Transverse colon (tissue), 4 donors: Measurements from ENCODE around the gene FAN1. TPM values are rescaled to one million over a fixed set of nuclear protein-coding genes. Genes with fewer than 3 reads are reported as not detected.

Experiments
- DNase-seq: peaks from one replicate; pipeline ENCODE4 v3.0.0-alpha.2; 2019
- H3K27ac ChIP-seq, 4 donors: fragments of 200-600 bp; sonication (generic); 2 replicates each; pipeline ENCODE4 v1.5.1; 2016 to 2018; ENCODE audit warnings: inconsistent platforms in 4 of 4
- H3K27me3 ChIP-seq: fragments of 200-600 bp; sonication (generic); 2 replicates; pipeline ENCODE4 v1.5.1; 2017; ENCODE audit warnings: inconsistent platforms
- H3K36me3 ChIP-seq, 4 donors: fragments of 200-600 bp; sonication (generic); 2 replicates each; pipeline ENCODE4 v1.5.1; 2017 to 2019; ENCODE audit warnings: inconsistent platforms in 4 of 4
- H3K4me1 ChIP-seq, 4 donors: fragments of 200-600 bp; sonication (generic); 2 replicates each; pipeline ENCODE4 v1.5.1; 2017 to 2020; ENCODE audit warnings: inconsistent platforms in 4 of 4
- H3K4me3 ChIP-seq, 4 donors: fragments of 200-600 bp; sonication (generic); 1 replicate in 1 of 4; 2 replicates in 3 of 4; pipeline versions ENCODE4 v1.5.1 to v1.6.1; 2017 to 2019; ENCODE audit warnings: inconsistent platforms in 4 of 4
- H3K9me3 ChIP-seq, 2 donors: fragments of 200-600 bp; sonication (generic); 2 replicates each; pipeline ENCODE4 v1.5.1; 2017 to 2019; ENCODE audit warnings: inconsistent platforms in 2 of 2
- EP300 ChIP-seq: sonication (generic); formaldehyde crosslinking; IDR thresholded peaks from one replicate; pipeline ENCODE4 v1.6.1; 2017; ENCODE audit warnings: antibody characterized with exemption, low read depth
- POLR2A ChIP-seq: fragments of 450-650 bp; IDR thresholded peaks from one replicate; pipeline ENCODE4 v1.6.1; 2016; ENCODE audit warnings: antibody characterized with exemption, mild to moderate bottlenecking, moderate library complexity
- POLR2AphosphoS5 ChIP-seq, 3 donors: sonication (generic); formaldehyde crosslinking; IDR thresholded peaks; one replicate each; pipeline ENCODE4 v1.6.1; 2016; ENCODE audit warnings: antibody characterized with exemption in 3 of 3
- WGBS, 2 donors: methylation state at CpG; one replicate each; pipeline ENCODE4 v1.1.5; 2018; ENCODE audit warnings: low coverage in 1 of 2; 5-methylcytosine and 5-hydroxymethylcytosine counted together
- in situ Hi-C, 4 donors: fragments of 200-750 bp; cut with MboI; loops; one replicate each; pipeline versions ENCODE4 v1.15.0 to v1.15.1; 2017; ENCODE audit warnings: low sequenced_read_pairs in 3 of 4, low pct_ligation_motif_present in 1 of 4, low pct_unique_long_range_greater_than_20kb in 1 of 4
- intact Hi-C: fragments of 100-400 bp; cut with DNase I; formaldehyde crosslinking; loops from one replicate; pipeline ENCODE4 v1.15.1; 2023; ENCODE audit warnings: low total_unique reads
- total RNA-seq, 4 donors: library from RNA; depleted of rRNA; stranded (reverse); fragments of >200 nt; gene quantifications; one replicate each; pipeline ENCODE4 v1.1.0, GENCODE V29; 2016
- TF ChIP-seq, protein P1 (sequence below), 5 experiments: fragments of 200-600 bp in 3 of 5; fragments of 450-650 bp in 2 of 5; sonication (generic) in 3 of 5; IDR thresholded peaks; 1 replicate in 2 of 5; 2 replicates in 3 of 5; pipeline ENCODE4 v1.5.1; 2016 to 2017; ENCODE audit warnings: antibody characterized with exemption in 5 of 5, inconsistent platforms in 3 of 5, mild to moderate bottlenecking in 2 of 5, moderate library complexity in 1 of 5

Gene FAN1
- total RNA-seq, 4 donors from 2014 or later = 8.6 to 34.8 (median 16.9) TPM

DNA sequence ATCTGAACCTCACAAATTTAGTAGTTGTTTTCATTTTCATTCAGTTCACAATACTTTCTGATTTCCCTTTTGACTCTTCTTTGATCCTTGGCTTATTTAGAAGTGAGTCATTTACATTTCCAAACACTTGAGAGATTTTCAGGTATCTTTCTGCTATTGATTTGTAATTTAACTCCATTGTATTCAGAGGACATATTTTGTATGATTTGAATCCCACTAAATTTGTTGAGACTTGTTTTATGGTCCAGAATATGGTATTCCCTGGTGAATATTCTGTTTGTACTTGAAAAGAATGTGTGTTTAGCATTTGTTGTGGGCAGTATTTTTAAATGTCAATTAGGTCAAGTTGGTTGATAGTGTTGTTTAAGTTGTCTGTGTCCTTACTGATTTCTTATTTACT is 29.6 kb downstream of the FAN1 start:
- Histone ChIP-seq H3K36me3 (peaks cover 0 to 53% (median 17%) of the 10 kb centered on the region in 4 donors), H3K4me1 (no peaks in the 10 kb centered on the region), H3K27me3 (no peaks in the 10 kb centered on the region), H3K27ac (no peak overlapping the region), H3K9me3 (no peaks in the 10 kb centered on the region), H3K4me3 (no peak overlapping the region)
- no peak for DNase-seq
- no peak for TF ChIP-seq POLR2AphosphoS5 (IDR thresholded peaks at IDR 0.05)
- TF ChIP-seq, protein P1, sequence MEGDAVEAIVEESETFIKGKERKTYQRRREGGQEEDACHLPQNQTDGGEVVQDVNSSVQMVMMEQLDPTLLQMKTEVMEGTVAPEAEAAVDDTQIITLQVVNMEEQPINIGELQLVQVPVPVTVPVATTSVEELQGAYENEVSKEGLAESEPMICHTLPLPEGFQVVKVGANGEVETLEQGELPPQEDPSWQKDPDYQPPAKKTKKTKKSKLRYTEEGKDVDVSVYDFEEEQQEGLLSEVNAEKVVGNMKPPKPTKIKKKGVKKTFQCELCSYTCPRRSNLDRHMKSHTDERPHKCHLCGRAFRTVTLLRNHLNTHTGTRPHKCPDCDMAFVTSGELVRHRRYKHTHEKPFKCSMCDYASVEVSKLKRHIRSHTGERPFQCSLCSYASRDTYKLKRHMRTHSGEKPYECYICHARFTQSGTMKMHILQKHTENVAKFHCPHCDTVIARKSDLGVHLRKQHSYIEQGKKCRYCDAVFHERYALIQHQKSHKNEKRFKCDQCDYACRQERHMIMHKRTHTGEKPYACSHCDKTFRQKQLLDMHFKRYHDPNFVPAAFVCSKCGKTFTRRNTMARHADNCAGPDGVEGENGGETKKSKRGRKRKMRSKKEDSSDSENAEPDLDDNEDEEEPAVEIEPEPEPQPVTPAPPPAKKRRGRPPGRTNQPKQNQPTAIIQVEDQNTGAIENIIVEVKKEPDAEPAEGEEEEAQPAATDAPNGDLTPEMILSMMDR (IDR thresholded peaks at IDR 0.05) = no peak
- no peak for TF ChIP-seq EP300
- no peak for TF ChIP-seq POLR2A
- intact Hi-C loops (no loop called here), in situ Hi-C loops (no loop called here)

DNA sequence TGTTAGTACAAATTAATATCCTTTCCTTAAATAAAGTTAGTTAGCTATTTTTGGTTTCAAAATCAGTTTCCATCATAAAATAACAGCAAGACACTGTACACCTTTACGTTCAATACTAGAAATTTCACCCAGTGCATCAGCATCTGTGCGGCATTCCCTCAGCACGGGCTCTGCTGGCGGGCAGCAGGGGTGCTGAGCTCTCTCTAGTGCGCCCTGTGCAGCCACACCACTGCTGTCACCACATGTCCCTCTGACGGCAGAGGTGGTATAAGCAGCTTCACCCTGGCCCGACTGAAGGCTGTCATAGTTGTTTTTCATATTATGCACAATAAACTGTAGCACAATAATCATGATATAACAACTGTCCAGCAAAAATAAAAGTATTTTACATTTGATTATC is 35.4 kb downstream of the FAN1 start:
- Histone ChIP-seq H3K4me1 (no peaks in the 10 kb centered on the region), H3K27me3 (no peaks in the 10 kb centered on the region), H3K27ac (no peak overlapping the region), H3K9me3 (no peaks in the 10 kb centered on the region), H3K4me3 (no peak overlapping the region), H3K36me3 (peaks cover 0 to 73% (median 28%) of the 10 kb centered on the region in 4 donors)
- intact Hi-C loops = no loop called here
- no peak for DNase-seq
- WGBS, 2 donors = 91 to 100% methylated on average over 5 to 7 of the region's 7 CpGs
- TF ChIP-seq, protein P1 (IDR thresholded peaks at IDR 0.05) = no peak
- TF ChIP-seq POLR2A (no peak), POLR2AphosphoS5 (IDR thresholded peaks at IDR 0.05) (no peak), EP300 (no peak)
- in situ Hi-C loops = no loop called here

- H3K9me3 ChIP-seq = no peaks in the 10 kb centered on the region
- peaks cover 0 to 71% (median 32%) of the 10 kb centered on the region in 4 donors for H3K36me3 ChIP-seq
- no peak overlapping the region for H3K27ac ChIP-seq
- intact Hi-C loops (no loop called here), in situ Hi-C loops (no loop called here)
- TF ChIP-seq, protein P1 (IDR thresholded peaks at IDR 0.05) = no peak
- TF ChIP-seq POLR2AphosphoS5 (IDR thresholded peaks at IDR 0.05) (no peak), POLR2A (no peak), EP300 (no peak)
- no peaks in the 10 kb centered on the region for H3K4me1 ChIP-seq
- H3K4me3 ChIP-seq = no peak overlapping the region
- H3K27me3 ChIP-seq = no peaks in the 10 kb centered on the region
- 62 to 69% methylated on average over 3 to 4 of the region's 4 CpGs for WGBS, 2 donors
- peak; percentile 40 for DNase-seq
Observed at GRCh38 chr15:30940359-30940758, 36.6 kb downstream of the FAN1 start.

DNA sequence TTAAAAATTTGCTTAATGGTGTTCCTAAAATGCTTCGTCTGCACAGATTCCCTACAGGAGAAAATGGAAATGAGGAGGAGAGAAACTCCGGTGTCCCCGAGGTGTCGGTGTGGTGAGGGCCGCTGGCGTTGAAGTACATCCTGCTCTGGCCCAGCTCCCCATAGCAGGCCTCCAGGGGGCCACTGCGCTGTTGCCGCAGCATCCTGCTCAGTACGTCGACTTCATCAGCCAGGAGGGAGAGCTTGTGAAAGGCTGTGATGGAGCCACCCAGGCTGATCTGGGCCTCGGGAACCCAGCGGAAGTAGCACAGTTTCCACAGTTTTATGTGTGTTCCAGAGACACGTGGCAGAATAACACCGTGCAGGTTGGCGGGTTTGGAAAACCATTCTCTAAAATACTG is 37.8 kb downstream of the FAN1 start:
- Histone ChIP-seq H3K36me3 (peaks cover 0 to 76% (median 35%) of the 10 kb centered on the region in 4 donors), H3K4me3 (no peak overlapping the region), H3K9me3 (no peaks in the 10 kb centered on the region), H3K27ac (no peak overlapping the region), H3K27me3 (no peaks in the 10 kb centered on the region), H3K4me1 (no peaks in the 10 kb centered on the region)
- 87 to 88% methylated on average over 4 to 15 of the region's 15 CpGs for WGBS, 2 donors
- no peak for DNase-seq
- TF ChIP-seq POLR2A (no peak), POLR2AphosphoS5 (IDR thresholded peaks at IDR 0.05) (no peak), EP300 (no peak)
- TF ChIP-seq, protein P1 (IDR thresholded peaks at IDR 0.05) = no peak
- intact Hi-C loops = no loop called here
- in situ Hi-C loops = no loop called here
